Common myeloid progenitor, CD34-positive (primary cell): ENCODE results near the gene NFILZ.
A peak's percentile ranks its signal among the peaks of the same experiment; 100 is the strongest.

Experiments used
- CTCF ChIA-PET: fragments of 350-600 bp; sonication (Branson Sonifier 250); formaldehyde crosslinking; loops from one replicate; lab custom pipeline; 2021; ENCODE audit warnings: antibody characterized with exemption; lab: Charles Lee
- POLR2A ChIA-PET: fragments of 350-600 bp; sonication (Branson Sonifier 250); formaldehyde crosslinking; loops from one replicate; lab custom pipeline; 2021; ENCODE audit warnings: antibody characterized with exemption; lab: Charles Lee
- DNase-seq, 3 donors: peaks; one replicate each; pipeline versions ENCODE4 v3.0.0 to v3.0.0-alpha.2; 2013
- H3K27ac ChIP-seq, 2 experiments: 1 replicate in 1 of 2; 2 replicates in 1 of 2; pipeline ENCODE4 v1.7.0; 2013; ENCODE audit warnings: inconsistent platforms in 2 of 2, low read length in 2 of 2, mild to moderate bottlenecking in 2 of 2, low read depth in 1 of 2, moderate library complexity in 1 of 2; ENCODE audit not compliant: severe bottlenecking in 2 of 2, insufficient read depth in 1 of 2, poor library complexity in 1 of 2
- H3K27me3 ChIP-seq, 5 experiments: replicated peaks in 2 of 5; 1 replicate in 3 of 5; 2 replicates in 2 of 5; pipeline versions ENCODE4 v1.6.1 to v1.7.0; 2013; ENCODE audit warnings: low read length in 4 of 5, mild to moderate bottlenecking in 2 of 5, moderate library complexity in 2 of 5, inconsistent platforms in 1 of 5; ENCODE audit not compliant: insufficient read depth in 5 of 5, control insufficient read depth in 4 of 5
- H3K36me3 ChIP-seq, 4 experiments: 1 replicate in 2 of 4; 2 replicates in 2 of 4; pipeline versions ENCODE4 v1.6.1 to v1.7.0; 2013; ENCODE audit warnings: low read length in 3 of 4, control low read depth in 1 of 4, mild to moderate bottlenecking in 1 of 4; ENCODE audit not compliant: control insufficient read depth in 4 of 4, insufficient read depth in 4 of 4
- H3K4me1 ChIP-seq, 4 experiments: 1 replicate in 3 of 4; 2 replicates in 1 of 4; pipeline versions ENCODE4 v1.6.1 to v1.7.1; 2013; ENCODE audit warnings: low read length in 3 of 4, mild to moderate bottlenecking in 3 of 4, control low read depth in 1 of 4, inconsistent platforms in 1 of 4, moderate library complexity in 1 of 4; ENCODE audit not compliant: control insufficient read depth in 4 of 4, insufficient read depth in 4 of 4; ENCODE audit errors: control extremely low read depth in 1 of 4
- H3K4me3 ChIP-seq, 7 experiments: 1 replicate in 4 of 7; 2 replicates in 3 of 7; pipeline versions ENCODE4 v1.5.1 to v1.7.0; 2013; ENCODE audit warnings: mild to moderate bottlenecking in 7 of 7, low read length in 6 of 7, moderate library complexity in 6 of 7, inconsistent platforms in 2 of 7, low read depth in 2 of 7, control low read depth in 1 of 7; ENCODE audit not compliant: insufficient read depth in 4 of 7, control insufficient read depth in 1 of 7; ENCODE audit errors: extremely low read depth in 1 of 7
- H3K9me3 ChIP-seq, 5 experiments: 1 replicate in 4 of 5; 2 replicates in 1 of 5; pipeline versions ENCODE4 v1.6.1 to v1.7.1; 2013; ENCODE audit warnings: low read length in 4 of 5, mild to moderate bottlenecking in 2 of 5, inconsistent platforms in 1 of 5, low read depth in 1 of 5, moderate library complexity in 1 of 5; ENCODE audit not compliant: control insufficient read depth in 4 of 5, insufficient read depth in 2 of 5; ENCODE audit errors: control extremely low read depth in 1 of 5
- WGBS: methylation state at CpG from one replicate; pipeline ENCODE4 v1.1.5; 2013; ENCODE audit not compliant: insufficient coverage; 5-methylcytosine and 5-hydroxymethylcytosine counted together

Gene NFILZ

GRCh38 chr19:8601796-8602195, 28.6 kb upstream of the NFILZ start:
- Histone ChIP-seq H3K36me3 (peaks cover 16 to 57% (median 35%) of the 10 kb centered on the region in 4 experiments), H3K27ac (no peak overlapping the region), H3K4me3 (no peak overlapping the region), H3K27me3 (no peaks in the 10 kb centered on the region), H3K4me1 (no peaks in the 10 kb centered on the region), H3K9me3 (peaks cover 2 to 9% (median 6%) of the 10 kb centered on the region in 5 experiments)
- DNase-seq = no peak
- 97% methylated on average over 5 of the region's 5 CpGs for WGBS
- CTCF ChIA-PET = no interaction called here
- POLR2A ChIA-PET = no interaction called here

DNA sequence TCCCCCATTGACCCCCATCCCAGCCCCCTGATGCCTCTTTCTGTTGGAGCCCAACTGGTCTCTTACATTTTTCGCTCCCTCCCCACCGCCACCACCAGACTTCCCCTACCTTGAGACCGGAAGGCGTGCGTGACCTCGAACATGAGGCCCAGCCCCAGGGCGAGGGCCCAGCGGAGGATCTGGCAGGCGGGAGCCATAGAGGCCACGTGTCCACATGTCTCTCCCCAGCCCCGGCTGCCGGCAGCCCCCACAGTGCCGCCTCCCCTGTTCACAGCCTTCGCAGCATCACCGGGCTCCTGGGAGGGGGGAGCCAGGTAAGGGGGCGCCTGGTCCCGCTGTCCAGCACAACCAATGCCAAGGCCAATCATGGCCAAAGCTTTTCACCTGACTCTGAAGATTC, 24.9 kb upstream of the NFILZ start:
- H3K36me3 ChIP-seq = peaks cover 14 to 38% (median 25%) of the 10 kb centered on the region in 4 experiments
- WGBS = 94% methylated on average over 10 of the region's 17 CpGs
- no peaks in the 10 kb centered on the region for H3K27me3 ChIP-seq
- peaks cover 2 to 7% (median 6%) of the 10 kb centered on the region in 5 experiments for H3K9me3 ChIP-seq
- H3K4me3 ChIP-seq = no peak overlapping the region
- H3K27ac ChIP-seq = no peak overlapping the region
- ChIA-PET POLR2A (no interaction called here), CTCF (interaction anchor here (1.7 kb wide), 1 partner anchor 9 kb away, joined by 4 read pairs; no protein-coding TSS in a partner anchor)
- no peak for DNase-seq
- H3K4me1 ChIP-seq = peaks cover 0 to 27% (median 26%) of the 10 kb centered on the region in 4 experiments

- ChIA-PET CTCF (interaction anchor here (2.1 kb wide), 1 partner anchor 26 kb away, joined by 13 read pairs; no protein-coding TSS in a partner anchor), POLR2A (interaction anchor here (0.7 kb wide), 1 partner anchor 27 kb away, joined by 4 read pairs; no protein-coding TSS in a partner anchor)
- Histone ChIP-seq H3K4me3 (no peak overlapping the region), H3K4me1 (peaks cover 0 to 35% (median 30%) of the 10 kb centered on the region in 4 experiments), H3K36me3 (peaks cover 3 to 26% (median 17%) of the 10 kb centered on the region in 4 experiments), H3K27me3 (no peaks in the 10 kb centered on the region), H3K27ac (no peak overlapping the region), H3K9me3 (peaks cover 2 to 7% (median 6%) of the 10 kb centered on the region in 5 experiments)
- no peak for DNase-seq
- WGBS = 89% methylated on average over 4 of the region's 4 CpGs
Measured at GRCh38 chr19:8607386-8607785, 23.0 kb upstream of the NFILZ start.

GRCh38 chr19:8608941-8609278, 21.5 kb upstream of the NFILZ start:
- ChIA-PET POLR2A (no interaction called here), CTCF (interaction anchor here (1.5 to 2.1 kb wide), 2 partner anchors 15 to 27 kb away, joined by 3 to 13 read pairs; no protein-coding TSS in a partner anchor)
- H3K4me1 ChIP-seq = peaks cover 0 to 35% (median 30%) of the 10 kb centered on the region in 4 experiments

DNA sequence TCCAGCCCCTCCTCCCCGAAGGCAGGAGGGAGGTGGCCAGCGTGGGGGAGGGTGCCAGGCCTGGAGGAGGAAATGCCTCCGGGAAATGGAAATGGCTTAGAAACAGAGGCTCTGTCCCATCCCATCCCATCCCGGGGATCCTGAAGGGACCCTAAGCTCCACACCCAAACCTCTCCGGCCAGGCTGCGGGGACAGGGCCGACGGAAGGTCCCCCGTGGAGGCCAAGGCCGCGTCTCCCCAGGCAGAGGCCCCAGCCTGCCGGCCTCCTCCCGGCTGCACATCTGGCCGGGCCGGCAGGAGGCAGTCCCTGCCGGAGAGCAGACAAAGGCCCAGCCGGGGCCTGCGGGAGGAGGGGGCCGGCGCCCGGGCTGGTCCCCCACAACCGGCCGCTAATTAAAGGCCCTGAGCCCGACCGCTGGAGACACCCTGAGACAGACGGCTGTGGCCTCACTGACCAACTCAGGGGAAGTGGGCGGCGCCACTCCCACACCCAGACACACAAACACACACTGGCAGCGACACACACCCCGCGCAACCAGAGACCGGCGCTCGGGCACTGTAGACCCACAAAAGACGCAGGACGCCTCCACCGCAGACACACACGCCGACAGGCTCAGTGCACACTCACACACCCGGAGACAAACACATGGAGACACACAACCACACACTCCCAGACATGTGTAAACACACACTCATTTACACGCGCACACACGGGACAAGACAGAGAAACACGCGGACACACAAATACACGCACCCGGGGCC, 21.0 kb upstream of the NFILZ start:
- CTCF ChIA-PET = interaction anchor here (1.5 kb wide), 1 partner anchor 16 kb away, joined by 3 read pairs; no protein-coding TSS in a partner anchor

More at GRCh38 chr19:8608941-8609278, 21.5 kb upstream of the NFILZ start:
- peak in 2 of 3 donors; percentile 33 to 62 for DNase-seq
- WGBS = 44% methylated on average over 4 of the region's 5 CpGs
- no peak overlapping the region for H3K27ac ChIP-seq
- H3K4me3 ChIP-seq = peak overlapping the region in 6 of 7 experiments; percentile 74 to 93 (median 87)
- H3K36me3 ChIP-seq = peaks cover 0 to 15% (median 8%) of the 10 kb centered on the region in 4 experiments
- no peaks in the 10 kb centered on the region for H3K27me3 ChIP-seq
- peaks cover 2 to 7% (median 6%) of the 10 kb centered on the region in 5 experiments for H3K9me3 ChIP-seq

DNA sequence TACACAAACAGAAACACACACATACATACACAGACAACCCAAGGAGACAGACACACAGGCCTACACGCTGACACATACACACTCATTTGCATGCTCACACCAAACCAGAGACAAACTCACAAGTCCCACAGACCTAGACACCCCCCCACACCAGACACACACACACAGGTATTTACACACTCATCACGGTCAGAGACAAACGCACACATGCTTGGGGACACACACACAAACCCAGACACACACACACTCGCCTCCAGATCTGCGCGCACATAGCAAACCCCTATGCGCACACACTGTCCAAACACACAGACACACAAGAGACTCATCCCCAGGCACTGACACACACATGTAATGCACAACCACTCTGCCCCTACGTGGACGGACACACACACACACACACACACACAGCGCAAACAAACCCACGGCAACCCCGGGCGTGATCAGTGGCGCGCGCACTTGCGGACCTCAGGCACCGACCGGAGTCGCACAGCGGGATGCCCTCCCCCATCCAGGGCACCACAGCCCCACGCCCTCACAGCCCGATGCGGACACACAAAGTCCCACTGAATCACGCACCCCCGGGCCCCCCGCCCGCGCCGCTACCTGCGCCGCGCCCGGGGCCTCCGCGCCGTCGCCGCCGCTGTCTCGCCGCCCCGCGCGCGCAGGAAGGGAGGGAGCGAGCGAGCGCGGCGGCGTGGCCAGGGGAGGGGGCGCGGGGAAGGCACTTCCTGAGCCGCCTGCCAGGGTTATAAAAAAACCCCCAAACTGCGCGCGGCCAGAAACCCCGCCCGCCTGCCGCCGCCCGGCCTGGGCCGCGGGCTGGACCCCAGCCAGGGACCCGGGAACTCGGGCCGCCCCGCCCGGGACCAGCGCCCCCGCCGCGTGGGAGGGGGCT, 20.1 kb upstream of the NFILZ start, which contains the start of gene ADAMTS10:
ADAMTS10 (minus strand) TSS at position 675 of the 895 bp plus-strand sequence. CDS start 5,005 bp downstream, outside the sequence.
- ChIA-PET POLR2A (no interaction called here), CTCF (no interaction called here)
- peak; percentile 54 to 84 (median 71) for DNase-seq
- no peaks in the 10 kb centered on the region for H3K9me3 ChIP-seq
- 0% methylated on average over 33 of the region's 74 CpGs for WGBS
- no peak within 1 kb of the TSS for H3K27ac ChIP-seq
- peaks cover 0 to 6% (median 2%) of the 10 kb centered on the region in 4 experiments for H3K36me3 ChIP-seq
- H3K4me3 ChIP-seq = peak within 1 kb of the TSS; percentile 28 to 93 (median 87)
- H3K27me3 ChIP-seq = no peaks in the 10 kb centered on the region
- peaks cover 0 to 35% (median 30%) of the 10 kb centered on the region in 4 experiments for H3K4me1 ChIP-seq

More for the DNA sequence above, 21.0 kb upstream of the NFILZ start:
- DNase-seq = peak in 2 of 3 donors; percentile 42 to 74
- H3K27me3 ChIP-seq = no peaks in the 10 kb centered on the region
- POLR2A ChIA-PET = no interaction called here
- WGBS = 0% methylated on average over 15 of the region's 47 CpGs
- peaks cover 0 to 35% (median 30%) of the 10 kb centered on the region in 4 experiments for H3K4me1 ChIP-seq
- peak overlapping the region; percentile 28 to 93 (median 87) for H3K4me3 ChIP-seq
- peaks cover 2 to 7% (median 5%) of the 10 kb centered on the region in 5 experiments for H3K9me3 ChIP-seq
- H3K27ac ChIP-seq = no peak overlapping the region
- H3K36me3 ChIP-seq = peaks cover 0 to 14% (median 7%) of the 10 kb centered on the region in 4 experiments
